Thoracic aorta (tissue), 2 donors: ENCODE measurements around the gene PTPN11. TPM values are rescaled to one million over a fixed set of nuclear protein-coding genes. Genes with fewer than 3 reads are reported as not detected.

Experiments used
- ATAC-seq: fragments of 150-250 bp; one replicate; pipeline ENCODE4 v1.8.0; 2017; ENCODE audit warnings: low read depth; ENCODE audit not compliant: insufficient number of reproducible peaks, low FRiP score
- DNase-seq: peaks from one replicate; pipeline ENCODE4 v3.0.0-alpha.2; 2020; ENCODE audit warnings: low spot score
- H3K27ac ChIP-seq, 2 donors: fragments of 200-600 bp; sonication (generic); 1 replicate in 1 of 2; 2 replicates in 1 of 2; pipeline ENCODE4 v1.5.1; 2016; ENCODE audit warnings: mild to moderate bottlenecking in 2 of 2, moderate library complexity in 2 of 2
- H3K27me3 ChIP-seq: fragments of 200-600 bp; sonication (generic); replicated peaks from 2 replicates; pipeline ENCODE4 v1.6.0; 2016; ENCODE audit warnings: mild to moderate bottlenecking; ENCODE audit not compliant: insufficient read depth
- H3K36me3 ChIP-seq: fragments of 200-600 bp; sonication (generic); one replicate; pipeline ENCODE4 v1.5.1; 2016
- H3K4me1 ChIP-seq, 2 donors: fragments of 200-600 bp; sonication (generic); 1 replicate in 1 of 2; 2 replicates in 1 of 2; pipeline versions ENCODE4 v1.5.1 to v1.6.0; 2016; ENCODE audit warnings: low read depth in 2 of 2, mild to moderate bottlenecking in 1 of 2; ENCODE audit not compliant: control insufficient read depth in 1 of 2
- H3K4me3 ChIP-seq: fragments of 200-600 bp; sonication (generic); 2 replicates; pipeline ENCODE4 v1.5.1; 2016; ENCODE audit warnings: mild to moderate bottlenecking
- H3K9me3 ChIP-seq: fragments of 200-600 bp; sonication (generic); 2 replicates; pipeline ENCODE4 v1.5.1; 2016
- CTCF ChIP-seq: fragments of 200-600 bp; sonication (generic); IDR thresholded peaks from one replicate; pipeline ENCODE4 v1.5.1; 2019; ENCODE audit warnings: antibody characterized with exemption
- total RNA-seq, 2 donors: library from RNA; depleted of rRNA; stranded (reverse); fragments of >200 nt; gene quantifications; one replicate each; pipeline versions ENCODE4 v1.1.0 to v1.2.3, GENCODE V29; 2016

PTPN11 gene
- total RNA-seq, 2 donors from 2014 or later = 98.6 to 126 TPM

- H3K27ac ChIP-seq = no peak overlapping the region
- H3K4me1 ChIP-seq = no peaks in the 10 kb centered on the region
- H3K27me3 ChIP-seq = no peaks in the 10 kb centered on the region
- H3K36me3 ChIP-seq = no peaks in the 10 kb centered on the region
- DNase-seq (no peak), ATAC-seq (no peak)
- TF ChIP-seq CTCF = no peak
- H3K4me3 ChIP-seq = no peak overlapping the region
- H3K9me3 ChIP-seq = no peaks in the 10 kb centered on the region
These were observed 130.3 kb downstream of the PTPN11 start for GRCh38 chr12:112549031-112549430.

- H3K27me3 ChIP-seq = no peaks in the 10 kb centered on the region
- TF ChIP-seq CTCF = no peak
- no peak overlapping the region for H3K4me3 ChIP-seq
- DNase-seq (no peak), ATAC-seq (no peak)
- no peaks in the 10 kb centered on the region for H3K9me3 ChIP-seq
- no peak overlapping the region for H3K27ac ChIP-seq
- H3K36me3 ChIP-seq = no peaks in the 10 kb centered on the region
- H3K4me1 ChIP-seq = no peaks in the 10 kb centered on the region
These were observed 132.9 kb downstream of the PTPN11 start for GRCh38 chr12:112551681-112552080.

DNA sequence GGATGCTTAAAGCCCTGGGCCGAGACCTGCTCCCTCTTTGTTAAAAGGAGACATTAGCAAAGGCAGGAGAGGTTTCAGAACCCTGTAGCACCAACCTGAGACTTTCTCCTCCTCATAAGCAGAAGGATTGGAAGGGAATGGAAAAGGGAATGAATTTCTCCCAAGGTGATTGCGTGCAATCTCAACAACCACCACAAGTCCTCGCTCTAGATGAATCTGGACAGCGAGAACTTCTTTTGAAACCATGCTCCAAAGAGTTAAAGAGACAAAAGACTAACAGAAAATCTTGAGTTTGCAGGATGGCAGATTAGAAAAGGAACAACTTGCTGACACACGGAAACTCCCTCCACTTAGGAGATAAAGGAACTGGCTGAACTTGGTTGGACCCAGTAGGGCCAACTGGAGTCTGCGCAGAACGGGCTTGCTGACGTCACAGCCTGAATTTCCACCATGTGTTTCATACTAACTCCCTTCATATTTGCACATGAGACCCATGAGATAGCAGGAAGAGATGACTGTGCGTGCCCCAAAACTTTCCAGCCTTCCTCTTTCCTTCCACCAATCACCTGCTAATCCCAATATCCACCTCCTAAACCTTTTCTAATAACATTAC, 137.0 kb downstream of the PTPN11 start:
- H3K9me3 ChIP-seq = no peaks in the 10 kb centered on the region
- H3K4me3 ChIP-seq = no peak overlapping the region
- DNase-seq = no peak
- H3K36me3 ChIP-seq = no peaks in the 10 kb centered on the region
- no peaks in the 10 kb centered on the region for H3K27me3 ChIP-seq
- H3K27ac ChIP-seq = no peak overlapping the region
- TF ChIP-seq CTCF = no peak
- H3K4me1 ChIP-seq = no peaks in the 10 kb centered on the region
- no peak for ATAC-seq

DNA sequence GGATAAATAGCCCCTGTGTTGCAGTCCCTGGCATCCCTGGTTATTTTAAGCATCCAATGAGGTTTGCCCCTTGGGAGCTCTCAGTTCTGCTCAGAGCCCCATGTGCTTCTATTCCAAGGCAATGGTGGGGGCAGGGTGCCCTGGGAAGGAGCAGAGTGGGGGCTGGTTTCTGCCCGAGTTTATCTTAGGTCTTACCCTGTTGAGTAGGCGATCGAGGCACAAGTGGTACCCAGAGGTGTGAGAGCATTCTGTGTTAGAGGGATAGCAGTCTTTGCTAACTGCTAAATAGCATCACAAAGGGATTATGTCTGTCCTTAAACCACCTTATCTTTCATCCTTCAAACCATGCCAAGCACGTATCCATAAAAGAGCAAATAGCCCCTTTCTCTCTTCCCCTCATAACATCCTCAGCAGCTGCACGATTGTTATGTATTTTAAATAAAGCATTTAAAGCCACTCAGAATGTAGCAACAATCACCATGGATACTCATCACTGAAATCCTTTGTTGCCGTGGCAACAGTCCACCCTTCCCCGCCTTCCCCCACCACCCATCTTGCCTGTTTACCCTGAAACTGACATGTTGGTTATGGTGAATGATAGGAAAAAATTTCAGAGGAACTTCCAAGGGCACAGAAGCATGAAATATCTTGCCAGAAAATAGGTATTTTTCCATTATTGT, 139.3 kb downstream of the PTPN11 start:
- Histone ChIP-seq H3K4me1 (no peaks in the 10 kb centered on the region), H3K4me3 (no peak overlapping the region), H3K9me3 (no peaks in the 10 kb centered on the region), H3K27ac (no peak overlapping the region), H3K27me3 (no peaks in the 10 kb centered on the region), H3K36me3 (no peaks in the 10 kb centered on the region)
- ATAC-seq (no peak), DNase-seq (no peak)
- TF ChIP-seq CTCF = no peak

Other genes with a start within 250 kb of the PTPN11 start
- 10 to 100 TPM; 54.2 to 75.4 TPM for gene HECTD4, start 36.5 kb upstream of the PTPN11 start, total RNA-seq
- gene RPL6, start 9.3 kb upstream of the PTPN11 start, total RNA-seq = 100 to 1,000 TPM; 544 to 908 TPM